NB4 (cell line): ENCODE results near the gene NPTXR.

ENCODE experiments used
- DNase-seq: peaks from one replicate; pipeline ENCODE4 v3.0.0; 2010; ENCODE audit warnings: low read depth
- H3K4me3 ChIP-seq: one replicate; pipeline ENCODE4 v1.5.1; 2011; ENCODE audit warnings: mild to moderate bottlenecking, low read depth, low read length, moderate library complexity
- MYC ChIP-seq: IDR thresholded peaks from 2 replicates; pipeline ENCODE4 v1.6.1; 2011; ENCODE audit warnings: low read depth, low read length
- POLR2A ChIP-seq: IDR thresholded peaks from 2 replicates; pipeline ENCODE4 v1.6.1; 2011; ENCODE audit warnings: mild to moderate bottlenecking; ENCODE audit not compliant: insufficient read length; ENCODE audit errors: extremely low read depth
- TF ChIP-seq, protein P1 (sequence below): IDR thresholded peaks from 2 replicates; pipeline ENCODE4 v1.6.1; 2011; ENCODE audit warnings: low read depth, low read length
- TF ChIP-seq, protein P2 (sequence below): IDR thresholded peaks from one replicate; pipeline ENCODE4 v1.5.1; 2012; ENCODE audit warnings: low read depth, low read length

The NPTXR gene

DNA sequence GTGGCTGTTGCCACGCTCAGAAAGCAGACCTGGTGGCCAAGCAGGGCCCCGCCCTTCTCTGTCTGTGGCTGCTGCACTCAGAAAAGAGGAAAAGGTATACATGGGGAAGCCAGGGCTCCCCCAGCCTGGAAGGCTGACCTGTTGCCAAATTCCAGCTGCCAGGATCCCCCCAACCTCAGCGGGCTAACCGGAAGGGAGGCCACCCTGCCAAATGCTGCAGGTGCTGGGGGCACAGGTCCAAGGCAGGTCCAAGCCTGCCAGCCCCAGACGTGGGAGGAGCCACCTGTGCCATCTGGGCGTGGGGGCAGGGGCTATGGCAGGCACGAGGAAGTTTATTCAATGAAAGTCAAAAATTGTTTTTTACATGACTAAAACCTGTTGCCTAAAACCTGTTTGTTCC, 2.6 kb downstream of the NPTXR start:
- no peak for DNase-seq
- TF ChIP-seq, protein P1, sequence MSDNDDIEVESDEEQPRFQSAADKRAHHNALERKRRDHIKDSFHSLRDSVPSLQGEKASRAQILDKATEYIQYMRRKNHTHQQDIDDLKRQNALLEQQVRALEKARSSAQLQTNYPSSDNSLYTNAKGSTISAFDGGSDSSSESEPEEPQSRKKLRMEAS = no peak
- TF ChIP-seq, protein P2, sequence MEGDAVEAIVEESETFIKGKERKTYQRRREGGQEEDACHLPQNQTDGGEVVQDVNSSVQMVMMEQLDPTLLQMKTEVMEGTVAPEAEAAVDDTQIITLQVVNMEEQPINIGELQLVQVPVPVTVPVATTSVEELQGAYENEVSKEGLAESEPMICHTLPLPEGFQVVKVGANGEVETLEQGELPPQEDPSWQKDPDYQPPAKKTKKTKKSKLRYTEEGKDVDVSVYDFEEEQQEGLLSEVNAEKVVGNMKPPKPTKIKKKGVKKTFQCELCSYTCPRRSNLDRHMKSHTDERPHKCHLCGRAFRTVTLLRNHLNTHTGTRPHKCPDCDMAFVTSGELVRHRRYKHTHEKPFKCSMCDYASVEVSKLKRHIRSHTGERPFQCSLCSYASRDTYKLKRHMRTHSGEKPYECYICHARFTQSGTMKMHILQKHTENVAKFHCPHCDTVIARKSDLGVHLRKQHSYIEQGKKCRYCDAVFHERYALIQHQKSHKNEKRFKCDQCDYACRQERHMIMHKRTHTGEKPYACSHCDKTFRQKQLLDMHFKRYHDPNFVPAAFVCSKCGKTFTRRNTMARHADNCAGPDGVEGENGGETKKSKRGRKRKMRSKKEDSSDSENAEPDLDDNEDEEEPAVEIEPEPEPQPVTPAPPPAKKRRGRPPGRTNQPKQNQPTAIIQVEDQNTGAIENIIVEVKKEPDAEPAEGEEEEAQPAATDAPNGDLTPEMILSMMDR = no peak
- TF ChIP-seq POLR2A (no peak), MYC (no peak)
- no peak overlapping the region for H3K4me3 ChIP-seq

DNA sequence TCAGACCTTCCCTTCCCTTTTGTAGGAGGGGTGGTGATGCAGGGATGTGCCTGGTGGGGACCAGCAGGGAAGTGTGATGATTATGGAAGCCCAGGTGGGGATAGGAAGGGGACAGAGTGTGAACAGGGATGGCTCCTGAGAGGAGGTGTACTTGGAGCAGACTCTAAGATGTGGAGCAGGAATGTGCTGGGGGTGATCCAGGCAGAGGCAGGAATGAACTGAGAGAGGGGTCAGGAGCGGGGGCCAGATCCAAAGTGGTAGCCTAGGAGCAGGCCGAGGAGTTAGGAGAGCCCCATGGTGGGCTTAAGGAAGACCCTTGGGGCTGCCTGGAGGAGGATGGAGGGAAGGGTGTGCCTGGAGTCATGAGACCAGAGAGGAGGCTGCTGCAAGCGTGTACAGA, 3.7 kb downstream of the NPTXR start:
- no peak overlapping the region for H3K4me3 ChIP-seq
- TF ChIP-seq MYC (no peak), POLR2A (no peak)
- TF ChIP-seq, protein P2 = no peak
- TF ChIP-seq, protein P1 = no peak
- DNase-seq = no peak

DNA sequence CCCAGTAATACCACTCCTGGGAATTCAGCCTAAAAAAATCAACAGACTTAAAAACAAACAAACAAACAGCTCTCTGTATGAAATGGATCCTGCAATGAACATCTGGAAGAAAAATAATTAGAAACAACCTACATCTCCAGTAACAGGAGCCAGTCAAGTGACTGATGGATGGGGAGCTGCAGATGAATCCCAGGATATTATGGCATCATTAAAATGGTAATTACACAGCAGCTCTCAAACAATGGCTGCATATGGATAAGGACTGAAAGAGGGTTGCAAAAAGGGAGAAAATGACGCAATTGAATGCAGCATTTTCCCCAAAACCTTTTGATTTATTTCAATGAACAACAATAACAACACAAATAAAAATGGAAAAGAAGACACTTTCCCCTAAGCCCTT, 4.1 kb downstream of the NPTXR start:
- TF ChIP-seq, protein P1 = no peak
- TF ChIP-seq, protein P2 = no peak
- no peak for TF ChIP-seq MYC
- no peak for TF ChIP-seq POLR2A
- no peak overlapping the region for H3K4me3 ChIP-seq
- DNase-seq = no peak

DNA sequence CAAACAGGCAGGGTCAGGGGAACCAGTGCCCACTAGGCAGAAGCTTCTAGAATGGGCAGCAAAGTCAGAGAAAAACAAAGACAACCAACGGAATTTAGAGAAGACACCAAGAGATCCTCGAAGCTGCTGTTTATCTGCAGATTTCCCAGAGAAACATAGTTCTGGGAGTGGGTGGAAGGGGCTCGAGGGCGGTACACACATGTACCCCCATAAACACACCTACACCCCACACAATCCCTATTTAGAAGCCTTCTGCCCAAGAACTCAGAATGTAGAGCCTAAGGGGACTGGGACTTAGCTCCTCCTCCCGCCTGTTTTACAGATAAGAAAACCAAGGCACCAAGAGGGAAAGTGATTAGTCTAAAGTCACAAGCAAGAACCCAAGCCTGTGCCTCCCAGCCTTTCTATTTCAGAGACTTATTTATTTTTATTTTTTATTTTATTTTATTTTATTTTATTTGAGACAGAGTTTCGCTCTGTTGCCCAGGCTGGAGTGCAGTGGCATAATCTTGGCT, 6.4 kb downstream of the NPTXR start:
- DNase-seq = no peak
- H3K4me3 ChIP-seq = no peak overlapping the region

DNA sequence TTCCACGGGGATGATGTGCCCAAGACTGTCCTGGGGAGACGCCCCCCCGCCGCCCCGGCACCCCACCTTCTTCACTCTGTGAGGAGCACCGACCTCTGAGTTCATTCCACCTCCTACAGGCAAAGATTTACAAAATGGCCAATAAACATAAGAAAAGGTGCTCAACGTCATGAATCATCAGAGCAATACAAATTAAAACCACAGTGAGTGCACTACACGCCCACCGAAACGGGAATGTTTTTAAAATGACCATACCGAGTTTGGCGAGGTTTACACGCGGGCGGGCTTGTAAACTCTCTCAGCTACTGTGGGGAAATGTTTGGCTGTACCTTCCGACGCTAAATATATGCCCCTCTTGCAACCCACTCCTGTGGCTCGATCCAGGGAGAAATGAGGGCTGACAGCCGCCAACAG, 7.9 kb downstream of the NPTXR start:
- DNase-seq = no peak
- H3K4me3 ChIP-seq = no peak overlapping the region
- TF ChIP-seq MYC = no peak
- TF ChIP-seq POLR2A = no peak
- TF ChIP-seq, protein P2 = no peak
- TF ChIP-seq, protein P1 = no peak

More for the DNA sequence above, 6.4 kb downstream of the NPTXR start:
- TF ChIP-seq MYC (no peak), POLR2A (no peak)
- TF ChIP-seq, protein P1 = no peak
- TF ChIP-seq, protein P2 = no peak
